Measurements from ENCODE around the gene PRR19.

DNA sequence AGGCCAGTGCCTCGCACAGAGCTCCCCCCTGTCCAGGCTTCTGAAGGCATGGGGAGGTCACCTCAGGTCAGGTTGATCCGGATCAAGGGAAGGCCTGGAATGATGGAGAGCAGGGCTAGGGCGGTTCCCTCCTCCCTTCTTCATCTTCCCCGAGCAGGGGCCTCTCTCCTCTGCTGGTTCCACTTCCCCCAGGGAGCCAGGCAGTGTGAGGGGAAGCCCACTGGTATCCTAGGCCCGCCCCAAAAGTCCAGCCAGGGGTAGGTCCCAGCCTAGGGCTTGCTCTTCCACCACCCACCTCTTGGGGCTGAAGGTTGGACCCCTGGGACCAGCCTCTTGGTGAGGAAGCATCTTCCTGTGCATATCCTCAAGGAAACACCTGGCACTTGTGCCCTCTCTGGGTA lies 16.4 kb upstream of the PRR19 start:
- no peak for TF ChIP-seq POLR2A (IDR thresholded peaks at IDR 0.05)
- TF ChIP-seq, protein P1, sequence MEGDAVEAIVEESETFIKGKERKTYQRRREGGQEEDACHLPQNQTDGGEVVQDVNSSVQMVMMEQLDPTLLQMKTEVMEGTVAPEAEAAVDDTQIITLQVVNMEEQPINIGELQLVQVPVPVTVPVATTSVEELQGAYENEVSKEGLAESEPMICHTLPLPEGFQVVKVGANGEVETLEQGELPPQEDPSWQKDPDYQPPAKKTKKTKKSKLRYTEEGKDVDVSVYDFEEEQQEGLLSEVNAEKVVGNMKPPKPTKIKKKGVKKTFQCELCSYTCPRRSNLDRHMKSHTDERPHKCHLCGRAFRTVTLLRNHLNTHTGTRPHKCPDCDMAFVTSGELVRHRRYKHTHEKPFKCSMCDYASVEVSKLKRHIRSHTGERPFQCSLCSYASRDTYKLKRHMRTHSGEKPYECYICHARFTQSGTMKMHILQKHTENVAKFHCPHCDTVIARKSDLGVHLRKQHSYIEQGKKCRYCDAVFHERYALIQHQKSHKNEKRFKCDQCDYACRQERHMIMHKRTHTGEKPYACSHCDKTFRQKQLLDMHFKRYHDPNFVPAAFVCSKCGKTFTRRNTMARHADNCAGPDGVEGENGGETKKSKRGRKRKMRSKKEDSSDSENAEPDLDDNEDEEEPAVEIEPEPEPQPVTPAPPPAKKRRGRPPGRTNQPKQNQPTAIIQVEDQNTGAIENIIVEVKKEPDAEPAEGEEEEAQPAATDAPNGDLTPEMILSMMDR (IDR thresholded peaks at IDR 0.05): no peak
- no peak for TF ChIP-seq POLR2AphosphoS5 (IDR thresholded peaks at IDR 0.05)

All from stomach (tissue), 4 donors.